ENCODE measurements around the gene TNRC18.

- TF ChIP-seq CTCF (conservative IDR thresholded peaks at IDR 0.05; ENCODE audit: low read depth, low read length), result no peak
- TF ChIP-seq EZH2 (IDR thresholded peaks at IDR 0.05; ENCODE audit: borderline replicate concordance, low read depth, low read length, poor library complexity, severe bottlenecking), result no peak
Measured at GRCh38 chr7:5270788-5271187, 152.8 kb downstream of the TNRC18 start.
